Activated CD4-positive, alpha-beta T cell treated with anti-CD3 and anti-CD28 coated beads, Interleukin-2, amount 50 U/mL, for 4 hours (primary cell): ENCODE data around the gene IFT20.
A peak's percentile ranks its signal among the peaks of the same experiment; 100 is the strongest.

Experiments used
- DNase-seq, 2 experiments: peaks; one replicate each; pipeline ENCODE4 v3.0.0-alpha.2; 2020

Gene IFT20, protein sequence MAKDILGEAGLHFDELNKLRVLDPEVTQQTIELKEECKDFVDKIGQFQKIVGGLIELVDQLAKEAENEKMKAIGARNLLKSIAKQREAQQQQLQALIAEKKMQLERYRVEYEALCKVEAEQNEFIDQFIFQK

DNA sequence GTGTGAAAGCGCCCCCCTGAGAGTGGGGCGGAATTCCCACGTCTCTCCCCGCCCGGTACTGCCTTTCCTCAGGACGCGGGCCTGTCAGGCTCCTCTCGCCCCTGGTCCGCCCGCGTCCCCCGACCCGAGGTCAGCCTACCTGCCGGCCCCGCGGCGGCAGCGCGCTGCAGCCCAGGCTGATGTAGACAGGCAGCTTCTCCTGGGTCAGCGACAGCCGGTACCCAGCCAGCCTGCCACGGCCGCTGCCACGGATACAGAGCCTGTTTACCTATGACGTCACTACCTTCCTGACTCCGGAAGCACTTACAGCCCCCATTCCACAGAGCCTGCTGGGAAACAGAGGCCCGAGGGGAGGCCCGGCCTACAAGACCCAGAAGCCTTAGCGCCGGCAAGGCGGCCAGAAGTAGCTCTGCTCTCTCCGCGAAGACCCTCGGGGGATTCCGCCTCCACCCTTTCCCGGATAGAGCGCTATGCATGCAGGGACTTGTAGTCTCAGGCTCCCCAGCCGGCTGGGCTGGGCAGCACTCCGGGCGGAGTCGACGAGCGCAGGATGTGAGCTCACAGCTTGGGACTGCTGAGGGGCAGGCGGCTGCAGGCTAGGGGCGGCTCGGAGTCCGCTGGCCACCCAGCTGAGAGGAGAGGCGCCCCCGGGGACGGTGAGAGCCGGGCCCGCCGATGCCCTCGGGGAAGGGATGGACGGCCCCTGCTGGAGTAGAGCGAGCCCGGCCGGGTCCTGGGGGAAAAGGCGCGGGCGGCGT, at the start of gene IFT20, which contains the start of gene TNFAIP1:
IFT20 (minus strand) TSS at position 272 of the 758 bp plus-strand sequence. CDS start 3,487 bp downstream, outside the sequence.
TNFAIP1 (plus strand) TSS at position 561 of the 758 bp plus-strand sequence. CDS start 3,761 bp downstream, outside the sequence.
- DNase-seq: peak; percentile 96 to 97

DNA sequence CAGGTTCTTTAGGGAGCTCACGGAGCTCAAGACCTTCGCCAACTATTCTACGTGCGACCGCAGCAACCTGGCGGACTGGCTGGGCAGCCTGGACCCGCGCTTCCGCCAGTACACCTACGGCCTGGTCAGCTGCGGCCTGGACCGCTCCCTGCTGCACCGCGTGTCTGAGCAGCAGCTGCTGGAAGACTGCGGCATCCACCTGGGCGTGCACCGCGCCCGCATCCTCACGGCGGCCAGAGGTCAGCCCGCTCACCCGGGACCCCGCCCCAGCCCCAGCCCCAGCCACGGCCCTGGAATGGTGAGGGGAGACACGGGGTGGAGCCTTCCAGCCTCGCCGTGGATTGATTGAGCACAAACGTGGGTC, 49.7 kb upstream of the IFT20 start:
- DNase-seq: no peak

DNA sequence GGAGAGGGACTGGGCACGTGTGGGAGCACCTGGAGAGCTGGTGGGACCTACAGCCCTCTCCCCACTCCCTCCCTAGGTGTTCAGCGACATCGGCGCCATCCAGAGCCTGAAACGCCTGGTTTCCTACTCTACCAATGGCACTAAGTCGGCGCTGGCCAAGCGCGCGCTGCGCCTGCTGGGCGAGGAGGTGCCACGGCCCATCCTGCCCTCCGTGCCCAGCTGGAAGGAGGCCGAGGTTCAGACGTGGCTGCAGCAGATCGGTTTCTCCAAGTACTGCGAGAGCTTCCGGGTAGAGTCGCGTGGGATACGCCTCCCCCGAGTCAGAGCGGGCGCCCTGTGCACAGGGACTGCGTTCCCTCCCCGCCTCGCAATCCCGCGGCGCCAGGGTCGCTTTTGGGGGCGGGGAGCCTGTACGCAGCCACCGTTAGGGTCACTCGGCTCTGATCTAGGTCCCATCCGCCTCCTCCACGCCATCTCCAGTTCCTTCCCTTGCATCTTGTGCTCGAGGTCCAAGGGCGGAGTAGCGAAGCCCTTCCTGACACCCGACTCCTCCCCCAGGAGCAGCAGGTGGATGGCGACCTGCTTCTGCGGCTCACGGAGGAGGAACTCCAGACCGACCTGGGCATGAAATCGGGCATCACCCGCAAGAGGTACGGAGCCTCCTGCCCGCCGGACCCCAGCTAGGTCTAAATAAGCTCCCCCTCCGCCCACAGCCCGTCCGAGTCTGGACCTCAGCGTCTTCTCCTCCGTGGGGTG, 49.2 kb upstream of the IFT20 start:
- peak; percentile 49 to 52 for DNase-seq

DNA sequence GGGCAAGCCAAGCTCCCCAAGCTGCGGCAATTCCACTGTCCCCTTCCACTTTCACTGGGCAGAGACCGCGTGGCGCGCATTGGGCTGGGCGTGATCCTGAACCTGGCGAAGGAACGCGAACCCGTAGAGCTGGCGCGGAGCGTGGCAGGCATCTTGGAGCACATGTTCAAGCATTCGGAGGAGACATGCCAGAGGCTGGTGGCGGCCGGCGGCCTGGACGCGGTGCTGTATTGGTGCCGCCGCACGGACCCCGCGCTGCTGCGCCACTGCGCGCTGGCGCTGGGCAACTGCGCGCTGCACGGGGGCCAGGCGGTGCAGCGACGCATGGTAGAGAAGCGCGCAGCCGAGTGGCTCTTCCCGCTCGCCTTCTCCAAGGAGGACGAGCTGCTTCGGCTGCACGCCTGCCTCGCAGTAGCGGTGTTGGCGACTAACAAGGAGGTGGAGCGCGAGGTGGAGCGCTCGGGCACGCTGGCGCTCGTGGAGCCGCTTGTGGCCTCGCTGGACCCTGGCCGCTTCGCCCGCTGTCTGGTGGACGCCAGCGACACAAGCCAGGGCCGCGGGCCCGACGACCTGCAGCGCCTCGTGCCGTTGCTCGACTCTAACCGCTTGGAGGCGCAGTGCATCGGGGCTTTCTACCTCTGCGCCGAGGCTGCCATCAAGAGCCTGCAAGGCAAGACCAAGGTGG, 46.0 kb upstream of the IFT20 start:
- DNase-seq: no peak

DNA sequence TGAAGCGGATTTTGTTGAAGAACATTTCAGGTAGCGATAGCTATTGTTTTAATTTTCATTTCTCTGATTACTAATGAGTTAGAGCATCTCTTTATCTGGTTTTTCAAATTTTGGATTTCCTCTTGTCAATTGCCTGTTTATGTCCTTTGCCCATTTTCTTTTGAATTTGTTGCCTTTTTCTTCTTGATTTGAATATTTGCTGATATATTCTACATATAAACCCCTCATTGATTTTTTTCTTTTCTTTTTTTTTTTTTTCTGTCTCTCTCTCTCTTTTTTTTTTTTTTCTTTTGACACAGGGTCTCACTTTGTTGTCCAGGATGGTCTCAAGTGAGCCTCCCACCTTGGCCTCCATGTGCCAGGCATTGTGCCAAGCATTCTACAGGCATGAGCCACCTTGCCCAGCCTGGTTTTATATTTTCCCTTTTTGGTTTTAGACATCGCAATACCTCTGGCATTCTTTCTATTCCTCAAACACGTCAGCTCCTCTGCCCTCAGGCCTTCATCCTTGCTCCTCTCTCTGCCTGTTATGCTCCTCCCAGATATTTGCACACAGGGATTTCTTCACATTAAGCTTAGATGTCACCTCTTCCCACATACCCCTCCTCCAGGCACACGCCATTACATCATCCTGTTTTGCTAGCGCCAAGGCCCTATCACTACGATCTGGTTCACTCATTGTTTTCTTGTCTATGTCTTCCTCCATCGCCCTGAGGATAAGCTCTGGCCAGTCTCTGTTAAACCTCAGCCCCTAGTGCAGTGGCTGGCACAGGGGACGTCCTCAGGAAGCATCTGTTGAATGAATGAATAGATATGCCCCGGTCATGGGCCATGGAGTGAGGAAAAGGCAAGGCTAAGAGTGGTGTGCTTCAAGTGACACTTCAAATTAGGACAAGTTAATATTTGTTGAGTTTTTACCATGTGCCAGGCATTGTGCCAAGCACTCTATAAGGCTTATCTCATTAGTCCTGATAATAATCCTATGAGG, 44.8 kb upstream of the IFT20 start:
- DNase-seq: no peak

DNA sequence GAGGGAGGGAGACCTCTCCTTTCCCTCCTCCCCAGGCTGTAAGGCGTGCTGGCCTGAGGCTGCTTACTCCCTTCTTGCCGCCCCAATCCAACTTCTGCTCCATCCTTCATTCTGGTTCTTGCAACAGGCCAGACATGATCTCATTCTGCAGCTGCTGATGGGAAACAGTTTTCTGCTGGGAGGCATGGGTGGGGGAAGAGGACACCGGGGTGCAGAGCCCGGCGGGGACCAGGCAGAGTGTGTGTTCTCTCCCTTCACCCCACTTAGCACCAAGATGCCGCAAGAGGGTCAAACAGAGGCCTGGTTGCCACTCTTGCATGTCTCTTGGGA, 37.6 kb upstream of the IFT20 start:
- DNase-seq: no peak

DNA sequence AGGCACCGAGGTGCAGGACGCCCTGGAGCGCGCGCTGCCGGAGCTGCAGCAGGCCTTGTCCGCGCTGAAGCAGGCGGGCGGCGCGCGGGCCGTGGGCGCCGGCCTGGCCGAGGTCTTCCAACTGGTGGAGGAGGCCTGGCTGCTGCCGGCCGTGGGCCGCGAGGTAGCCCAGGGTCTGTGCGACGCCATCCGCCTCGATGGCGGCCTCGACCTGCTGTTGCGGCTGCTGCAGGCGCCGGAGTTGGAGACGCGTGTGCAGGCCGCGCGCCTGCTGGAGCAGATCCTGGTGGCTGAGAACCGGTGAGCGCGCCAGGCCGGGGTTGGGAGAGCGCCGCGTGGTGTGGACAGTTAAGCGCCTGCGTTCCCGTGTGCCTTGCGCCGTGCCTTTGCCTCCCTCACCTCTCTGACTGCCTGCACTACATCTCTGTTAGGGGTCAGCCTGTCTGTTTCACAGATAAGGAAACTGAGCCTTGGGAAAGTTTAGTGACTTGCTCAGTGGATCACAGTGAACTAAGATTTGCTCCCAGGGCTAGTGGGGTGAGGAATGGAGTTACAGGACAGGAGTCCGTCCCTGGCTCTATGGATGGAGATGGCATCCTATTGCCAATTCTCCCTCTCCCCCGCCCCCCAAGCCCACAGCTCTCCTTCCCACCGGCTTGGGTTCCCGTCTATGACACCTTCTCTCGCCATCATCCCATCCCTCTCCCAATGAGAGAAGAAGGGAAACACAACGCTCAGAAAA, 37.1 kb upstream of the IFT20 start:
- DNase-seq: no peak

DNA sequence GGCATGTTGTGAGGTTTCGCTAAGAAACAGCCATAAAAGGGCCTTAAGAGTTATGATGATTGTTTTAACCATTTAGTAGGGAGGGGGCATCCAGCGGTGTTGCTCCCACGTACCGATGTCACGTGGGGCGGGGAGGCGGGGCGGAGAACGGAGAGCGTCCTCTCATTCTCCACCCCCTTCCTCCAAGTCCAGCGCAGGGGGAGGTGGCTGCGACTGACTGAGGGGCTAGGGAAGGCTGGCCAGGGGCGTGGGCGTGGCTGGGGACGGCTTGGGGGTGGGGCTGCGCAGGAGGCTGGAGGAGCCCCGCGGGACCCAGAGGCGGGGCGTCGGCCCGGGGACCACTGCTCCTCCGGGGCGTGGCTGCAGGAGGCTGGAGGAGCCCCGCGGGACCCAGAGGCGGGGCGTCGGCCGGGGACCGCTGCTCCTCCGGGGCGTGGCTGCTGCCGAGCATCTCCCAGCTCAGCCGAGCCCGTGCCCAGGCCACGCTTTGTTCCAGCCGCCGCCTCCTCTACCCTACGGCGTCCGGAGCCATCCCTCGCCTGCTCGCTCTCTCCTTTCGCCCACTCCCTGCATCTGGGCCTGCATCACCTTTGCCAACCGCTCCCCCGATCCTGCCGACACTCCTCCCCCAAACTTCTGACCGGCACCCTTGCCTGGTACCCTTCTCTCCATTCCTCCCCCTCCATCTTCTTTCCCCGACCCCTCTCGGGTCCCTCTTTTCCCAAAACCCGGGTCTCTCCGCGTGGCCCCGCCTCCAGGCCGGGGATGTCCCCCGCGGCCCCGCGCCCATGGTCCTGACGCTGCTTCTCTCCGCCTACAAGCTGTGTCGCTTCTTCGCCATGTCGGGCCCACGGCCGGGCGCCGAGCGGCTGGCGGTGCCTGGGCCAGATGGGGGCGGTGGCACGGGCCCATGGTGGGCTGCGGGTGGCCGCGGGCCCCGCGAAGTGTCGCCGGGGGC, 36.3 kb upstream of the IFT20 start, which contains the start of gene SARM1:
SARM1 (plus strand) TSS at position 450 of the 958 bp plus-strand sequence; CDS start at position 789, 339 bp downstream.
- peak; percentile 76 for DNase-seq

DNA sequence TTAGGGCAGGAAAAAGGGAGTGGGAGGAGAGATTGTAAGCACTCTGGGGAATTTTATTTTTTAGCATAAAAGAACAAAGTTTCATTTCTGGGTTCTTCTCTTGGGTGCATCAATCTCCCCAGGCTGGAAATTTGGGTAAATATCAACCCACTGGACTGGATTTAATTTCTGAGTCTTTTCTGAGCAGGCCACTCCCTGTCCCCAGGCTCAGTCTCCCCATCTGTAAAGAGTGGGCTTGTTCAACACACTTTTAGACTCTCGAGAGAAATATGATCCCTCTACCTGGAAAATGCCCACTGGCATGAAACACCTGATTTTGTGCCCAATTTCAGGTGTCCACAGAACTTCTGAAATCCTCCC, 35.5 kb upstream of the IFT20 start:
- no peak for DNase-seq

DNA sequence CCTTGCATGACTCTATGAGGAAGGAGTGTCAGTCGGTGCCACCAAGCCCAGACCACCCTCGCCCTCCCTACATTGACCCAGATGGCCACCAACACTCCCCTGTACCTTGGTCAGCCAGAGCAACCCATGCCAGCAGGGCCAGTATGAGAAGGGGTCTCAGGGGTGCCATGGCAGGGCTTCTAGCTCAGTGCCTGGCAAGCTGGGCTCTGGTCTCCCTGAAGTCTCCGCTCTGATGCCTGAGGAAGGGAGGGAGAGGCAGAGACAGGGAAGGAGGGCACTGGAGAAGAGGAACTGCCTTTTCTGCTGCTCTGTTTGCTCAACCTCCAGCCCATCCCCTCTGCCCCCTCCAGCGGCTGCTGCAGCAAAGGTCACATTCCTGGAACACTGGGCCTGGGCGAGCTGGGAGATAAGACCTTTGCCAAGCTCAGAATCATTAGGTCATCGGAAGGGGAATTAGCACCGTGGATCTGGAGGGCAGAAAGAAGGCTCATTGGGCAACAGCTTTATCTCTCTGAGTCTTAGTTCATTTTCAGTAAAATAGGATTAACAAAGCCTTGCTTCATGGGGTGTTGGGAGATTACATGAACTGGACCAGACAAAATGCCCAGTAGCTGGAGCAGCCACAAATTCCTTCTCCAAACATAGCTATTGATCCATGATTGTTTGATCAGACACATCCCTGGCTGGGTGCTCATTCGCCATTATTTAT, 34.9 kb upstream of the IFT20 start, which contains the start of gene VTN:
VTN (minus strand) TSS at position 273 of the 709 bp plus-strand sequence; CDS start at position 169, 104 bp downstream.
- no peak for DNase-seq

DNA sequence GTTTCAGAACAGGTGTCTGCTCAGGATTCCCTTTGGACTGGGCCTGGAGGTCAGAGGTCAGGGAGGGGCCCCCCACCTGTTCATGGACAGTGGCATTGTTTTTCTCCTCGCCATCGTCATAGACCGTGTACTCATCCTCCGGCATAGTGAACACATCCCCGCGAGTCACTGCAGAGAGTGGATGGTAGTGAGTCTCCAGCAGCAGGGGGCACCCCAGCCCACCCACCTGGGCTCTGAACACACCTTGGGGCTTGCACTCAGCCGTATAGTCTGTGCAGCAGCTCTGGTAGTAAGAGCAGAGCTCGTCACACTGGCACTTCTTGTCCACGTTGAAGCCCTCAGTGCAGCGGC, 34.4 kb upstream of the IFT20 start:
- no peak for DNase-seq

DNA sequence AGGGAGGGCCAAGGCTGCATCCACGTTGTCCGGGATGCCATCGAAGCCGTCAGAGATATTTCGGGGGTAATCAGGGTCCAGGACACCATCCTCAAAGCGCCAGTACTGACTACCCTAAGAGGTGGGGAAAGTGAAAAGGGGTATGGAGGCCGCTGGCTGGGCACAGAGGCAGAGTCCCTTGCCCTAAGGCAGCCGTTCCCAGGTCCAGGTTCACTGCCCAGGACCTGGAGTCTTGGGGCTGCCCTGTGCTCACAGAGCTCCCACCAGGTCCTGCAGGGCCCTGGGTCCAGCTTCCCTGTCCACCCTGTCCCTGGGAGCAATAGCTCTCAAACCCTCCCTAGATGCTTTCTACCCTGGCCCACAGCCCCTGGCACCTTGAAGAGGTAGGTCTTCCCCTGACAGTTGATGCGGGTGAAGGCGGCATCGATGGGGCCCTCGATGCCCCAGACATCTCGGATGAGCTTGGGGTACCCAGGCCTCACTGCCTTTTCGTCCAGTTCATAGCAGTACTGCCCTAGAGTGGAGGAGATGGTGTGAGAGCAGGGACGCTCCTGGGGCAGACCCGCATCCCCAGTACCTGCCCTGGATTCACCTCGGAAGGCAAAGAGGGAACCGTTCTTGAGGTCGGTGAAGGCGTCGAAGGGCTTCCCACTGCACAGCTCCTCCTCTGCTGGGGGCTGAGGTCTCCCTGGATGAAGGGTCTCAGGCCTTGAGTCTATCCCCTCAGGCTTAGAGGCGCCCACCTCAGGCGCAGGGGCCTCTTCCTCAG, 33.8 kb upstream of the IFT20 start:
- no peak for DNase-seq

DNA sequence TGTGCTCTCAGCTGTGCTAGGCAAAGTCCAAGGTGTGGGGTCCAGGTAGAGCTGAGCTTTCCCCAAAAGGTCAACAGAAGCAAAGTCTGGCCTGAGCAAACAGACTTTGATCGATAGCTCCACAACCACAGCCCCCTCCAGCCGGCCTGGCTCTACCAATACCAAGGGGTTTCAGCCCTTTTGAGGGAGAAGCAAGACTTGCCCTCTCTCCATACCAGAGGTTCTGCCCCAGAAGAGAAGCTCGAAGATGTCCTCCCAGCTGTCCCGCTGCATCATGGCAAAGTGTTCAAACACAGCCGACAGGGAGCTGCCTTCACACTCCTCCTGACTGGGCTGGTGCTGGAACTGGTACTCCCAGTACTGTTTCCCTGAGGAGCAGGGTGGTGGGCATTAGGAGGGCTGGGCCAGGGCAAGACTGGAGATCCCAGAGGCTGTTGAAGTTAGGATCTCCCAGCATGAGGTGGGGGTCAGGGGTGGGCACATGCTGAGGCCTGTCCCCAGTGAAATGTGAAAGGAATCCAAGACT, 33.1 kb upstream of the IFT20 start:
- DNase-seq: no peak

DNA sequence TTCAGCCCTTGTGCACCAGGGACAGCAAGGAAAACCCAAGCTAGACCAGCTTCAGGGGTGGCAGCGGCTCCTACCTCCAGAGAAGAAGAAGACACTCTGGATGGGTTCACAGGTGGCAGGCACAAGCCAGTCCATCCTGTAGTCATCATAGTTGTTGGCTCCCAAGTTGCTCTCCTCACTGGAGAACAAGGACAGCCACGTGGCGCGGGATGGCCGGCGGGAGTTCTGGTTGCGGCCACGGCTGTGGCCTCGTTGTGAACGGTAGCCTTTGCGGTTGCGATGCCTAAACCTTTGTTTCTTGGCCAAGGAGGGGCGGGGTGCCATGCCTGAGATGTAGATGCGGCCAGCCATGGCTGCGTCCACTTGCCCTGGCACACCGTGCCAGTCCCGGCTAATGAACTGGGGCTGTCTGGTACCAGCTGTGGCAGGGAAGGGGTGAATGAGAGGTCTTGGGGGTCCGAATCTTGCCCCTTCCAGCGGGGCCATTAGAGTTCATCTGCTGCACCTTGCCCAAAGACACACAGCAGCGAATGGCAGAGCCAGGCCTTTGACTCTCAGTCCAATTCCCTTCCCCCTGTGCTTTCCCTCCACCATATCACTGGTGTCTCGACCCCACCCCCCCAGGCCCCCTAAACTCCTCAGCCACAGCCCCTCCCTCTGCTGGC, 32.5 kb upstream of the IFT20 start:
- no peak for DNase-seq

DNA sequence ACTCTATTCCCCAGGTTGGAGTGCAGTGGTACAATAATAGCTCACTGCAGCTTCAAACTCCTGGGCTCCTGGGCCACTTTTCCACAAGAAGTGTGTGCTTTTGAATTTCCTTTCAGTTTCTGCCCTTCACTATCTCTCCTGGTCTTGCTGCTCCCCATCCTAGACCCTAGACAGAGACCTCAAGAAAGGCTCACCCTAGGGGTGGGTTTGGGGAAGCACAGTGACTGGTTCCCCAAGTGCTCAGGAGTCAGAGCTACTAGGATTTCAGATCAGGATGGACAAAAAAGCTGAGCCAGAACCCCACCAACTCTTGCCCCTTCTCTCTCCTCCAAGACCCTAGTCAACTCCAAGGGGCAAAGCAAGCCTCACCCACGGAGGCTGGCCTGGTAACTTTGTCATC, 31.3 kb upstream of the IFT20 start:
- DNase-seq: no peak

DNA sequence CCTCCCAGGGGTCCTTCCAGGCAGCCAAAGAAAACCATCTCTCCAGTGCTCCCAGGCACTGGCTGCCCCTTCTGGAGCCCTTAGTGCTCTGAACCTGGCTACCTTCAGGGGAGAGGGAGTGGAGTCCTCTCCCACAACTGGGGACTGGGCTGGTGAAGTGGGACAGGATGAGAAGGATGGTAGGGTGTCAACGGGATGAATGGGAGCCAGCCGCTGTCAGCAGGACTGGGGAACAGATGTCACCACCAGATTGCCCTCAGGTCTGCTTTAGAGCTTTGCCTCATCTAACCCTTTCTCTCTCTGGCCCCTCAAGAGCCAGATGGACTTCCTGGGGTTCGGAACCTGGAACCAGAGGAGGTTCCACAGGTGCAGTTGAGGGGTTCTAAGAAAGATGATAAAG, 30.2 kb upstream of the IFT20 start:
- DNase-seq: no peak

DNA sequence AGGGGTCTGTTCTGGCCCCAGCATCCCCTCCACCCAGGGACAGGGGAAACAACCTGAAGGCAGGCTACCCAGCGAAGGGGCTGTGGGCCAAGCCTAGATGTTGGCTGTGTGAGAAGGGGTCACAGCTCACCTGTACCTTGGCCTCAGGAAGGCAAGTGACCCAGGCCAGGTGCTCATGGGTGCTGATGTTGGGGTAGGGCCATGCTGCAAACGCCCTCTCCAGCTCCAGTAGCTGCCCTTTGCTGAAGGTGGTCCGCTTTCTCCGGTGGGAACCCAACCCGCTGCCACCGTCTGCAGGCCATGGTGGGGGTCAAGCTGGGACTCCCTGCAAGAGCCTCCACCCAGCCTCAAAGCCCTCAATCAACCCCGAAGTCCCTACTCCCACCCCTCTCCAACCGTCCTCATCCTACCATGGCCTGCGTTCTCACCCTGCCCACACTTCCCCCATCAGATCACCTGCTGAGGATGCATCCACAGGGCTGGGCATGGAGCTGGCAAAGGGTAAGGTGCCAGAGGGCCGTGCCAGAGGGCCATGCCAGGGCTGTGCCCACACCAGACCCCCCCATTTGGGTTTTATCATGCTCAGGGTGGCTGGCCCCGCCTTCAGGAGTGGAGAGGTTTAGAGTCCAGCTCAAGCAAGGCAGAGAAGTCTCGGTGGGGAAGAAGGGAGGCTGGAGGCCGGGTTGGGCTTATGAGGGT, 29.5 kb upstream of the IFT20 start, which contains the start of gene SEBOX:
SEBOX (minus strand) TSS at position 535 of the 699 bp plus-strand sequence; CDS start at position 487, 48 bp downstream.
- DNase-seq: no peak
